NCI-H1930 (cell line): Measurements from ENCODE around the gene MAD2L2.

Experiments
- DNase-seq, 2 experiments: peaks; one replicate each; lab custom pipeline; 2025; lab: John Stamatoyannopoulos, UW

The MAD2L2 gene

DNA sequence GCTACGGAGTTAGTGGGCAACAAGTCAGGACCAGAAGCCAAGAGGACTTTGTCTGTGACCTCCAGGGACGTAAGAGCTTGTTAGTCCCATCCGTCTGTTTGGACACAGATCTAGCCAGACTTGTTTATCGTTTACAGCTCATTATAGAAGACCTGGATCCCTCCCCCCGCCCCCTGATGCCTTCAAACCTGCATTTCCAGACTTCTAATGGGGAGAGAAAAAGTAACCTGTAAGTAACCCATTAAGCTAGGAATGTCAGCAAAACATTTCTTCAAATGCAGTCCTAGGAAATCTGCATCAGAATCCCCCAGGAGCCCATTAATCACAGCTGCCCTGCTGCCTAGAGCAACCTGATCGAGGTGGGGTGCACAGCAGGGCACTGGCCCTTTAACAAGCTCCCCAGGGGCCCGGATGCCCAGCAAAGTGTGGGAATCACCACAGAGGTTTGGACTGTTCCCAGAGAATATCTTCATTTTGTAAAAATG, 1.4 kb upstream of the MAD2L2 start:
- no peak for DNase-seq

DNA sequence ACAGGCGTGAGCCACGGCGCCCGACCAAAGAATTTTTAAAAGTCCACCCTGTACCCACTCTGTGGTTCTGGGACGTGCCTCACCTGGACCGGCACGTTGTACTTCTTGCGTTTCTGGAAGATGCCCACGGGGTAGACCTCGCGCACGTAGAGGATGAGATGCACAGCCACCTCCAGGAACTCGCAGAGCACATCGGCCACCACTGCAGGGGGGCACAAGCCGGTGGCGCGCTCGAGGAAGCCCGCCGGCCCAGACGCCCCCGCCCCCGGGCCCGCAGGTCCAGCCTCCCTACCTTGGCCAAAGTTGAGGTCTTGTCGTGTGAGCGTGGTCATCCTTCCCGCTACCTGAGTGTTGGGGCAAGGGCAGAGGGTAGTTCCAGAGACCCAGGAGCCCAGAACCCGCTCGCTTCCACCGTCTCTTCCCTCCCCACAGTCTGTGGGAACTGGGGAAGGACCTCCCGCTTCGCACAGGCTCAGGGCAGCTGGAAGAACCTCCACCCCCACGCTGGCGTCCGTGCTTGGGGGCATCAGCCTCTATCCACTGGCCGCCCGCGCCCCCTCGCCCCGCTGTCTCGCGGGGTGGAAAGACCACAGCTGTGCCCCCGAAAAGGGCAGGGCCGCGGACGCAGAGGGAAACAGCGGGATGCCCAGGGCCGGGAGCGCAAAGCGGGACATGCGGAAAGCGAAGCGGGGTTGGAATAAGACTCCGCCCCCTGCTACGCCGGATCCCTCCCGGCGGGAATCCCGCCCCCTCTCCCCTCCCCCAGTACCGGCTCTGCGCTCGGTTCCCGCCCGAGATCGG, 478 bp downstream of the MAD2L2 start:
- DNase-seq = no peak

GRCh38 chr1:11678442-11678841, 2.5 kb downstream of the MAD2L2 start:
- no peak for DNase-seq

GRCh38 chr1:11676386-11677103, 4.4 kb downstream of the MAD2L2 start:
- DNase-seq = no peak

GRCh38 chr1:11675325-11675724, 5.6 kb downstream of the MAD2L2 start:
- DNase-seq = no peak

- no peak for DNase-seq
These were observed 6.5 kb downstream of the MAD2L2 start for GRCh38 chr1:11674488-11674887.

DNA sequence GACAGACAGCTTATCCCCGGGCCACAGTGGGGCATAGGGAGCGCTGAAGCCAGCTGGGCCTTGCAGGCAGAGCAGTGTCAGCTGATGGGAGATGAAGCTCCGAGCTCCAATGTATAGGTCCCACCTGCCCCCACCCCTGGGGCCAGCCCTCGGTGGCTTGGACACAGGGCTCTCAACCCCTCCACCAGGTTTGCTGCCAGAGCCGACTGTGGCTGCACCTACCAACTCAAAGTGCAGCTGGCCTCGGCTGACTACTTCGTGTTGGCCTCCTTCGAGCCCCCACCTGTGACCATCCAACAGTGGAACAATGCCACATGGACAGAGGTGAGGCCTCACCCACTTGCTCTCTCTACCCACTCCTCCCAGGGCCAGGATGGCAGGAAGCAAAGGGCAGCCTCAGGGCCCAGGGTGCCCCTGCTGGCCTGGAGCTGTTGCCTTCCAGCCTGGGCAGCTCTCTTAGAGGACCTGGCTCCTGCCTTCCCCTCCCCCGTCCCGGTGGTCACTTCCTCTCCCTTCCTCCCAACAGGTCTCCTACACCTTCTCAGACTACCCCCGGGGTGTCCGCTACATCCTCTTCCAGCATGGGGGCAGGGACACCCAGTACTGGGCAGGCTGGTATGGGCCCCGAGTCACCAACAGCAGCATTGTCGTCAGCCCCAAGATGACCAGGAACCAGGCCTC, 7.7 kb downstream of the MAD2L2 start:
- DNase-seq = no peak

GRCh38 chr1:11671544-11672286, 9.2 kb downstream of the MAD2L2 start:
- no peak for DNase-seq

GRCh38 chr1:11671205-11671543, 9.8 kb downstream of the MAD2L2 start:
- no peak for DNase-seq

GRCh38 chr1:11670747-11671146, 10.2 kb downstream of the MAD2L2 start:
- no peak for DNase-seq

DNA sequence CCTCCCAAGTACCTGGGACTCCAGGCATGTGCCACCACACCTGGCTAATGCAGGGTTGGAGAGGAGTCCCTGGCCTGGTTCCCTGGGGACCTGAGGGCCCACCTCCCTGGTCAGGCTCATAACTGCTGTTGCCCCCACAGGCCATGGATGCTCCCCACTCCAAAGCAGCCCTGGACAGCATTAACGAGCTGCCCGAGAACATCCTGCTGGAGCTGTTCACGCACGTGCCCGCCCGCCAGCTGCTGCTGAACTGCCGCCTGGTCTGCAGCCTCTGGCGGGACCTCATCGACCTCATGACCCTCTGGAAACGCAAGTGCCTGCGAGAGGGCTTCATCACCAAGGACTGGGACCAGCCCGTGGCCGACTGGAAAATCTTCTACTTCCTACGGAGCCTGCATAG, 12.4 kb downstream of the MAD2L2 start:
- no peak for DNase-seq

GRCh38 chr1:11664336-11665065, 16.4 kb downstream of the MAD2L2 start:
- no peak for DNase-seq

DNA sequence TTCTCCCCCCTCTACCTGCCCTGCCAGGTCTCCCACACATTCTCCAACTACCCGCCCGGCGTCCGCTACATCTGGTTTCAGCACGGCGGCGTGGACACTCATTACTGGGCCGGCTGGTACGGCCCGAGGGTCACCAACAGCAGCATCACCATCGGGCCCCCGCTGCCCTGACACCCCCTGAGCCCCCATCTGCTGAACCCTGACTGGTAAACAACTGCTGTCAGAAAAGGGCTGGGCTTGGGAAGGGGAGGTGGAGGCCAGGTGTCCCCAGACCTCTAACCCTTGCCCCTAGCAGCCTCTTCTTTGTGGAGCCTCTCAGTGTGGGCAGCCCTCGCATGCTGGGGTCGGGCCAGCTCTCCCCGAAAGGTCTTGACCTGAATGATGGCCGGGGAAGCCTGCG, 19.8 kb downstream of the MAD2L2 start:
- DNase-seq = no peak

DNA sequence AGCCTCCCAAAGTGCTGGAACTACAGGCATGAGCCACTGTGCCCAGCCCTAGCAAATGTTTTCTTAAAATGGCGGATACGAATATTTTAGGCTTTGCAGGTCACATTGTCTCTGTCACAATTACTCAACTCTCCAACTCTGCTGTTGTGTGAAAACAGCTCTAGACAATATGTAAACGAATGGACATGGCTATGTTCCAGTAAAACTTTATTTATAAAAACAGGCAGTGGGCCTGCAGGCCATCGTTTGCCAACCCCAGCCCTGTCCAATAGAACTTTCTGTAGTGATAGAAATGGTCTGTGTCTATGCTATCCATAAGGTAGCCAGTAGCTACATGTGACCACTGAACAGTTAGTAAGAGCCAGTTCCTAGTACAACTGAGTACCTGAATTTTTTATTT, 21.2 kb downstream of the MAD2L2 start:
- DNase-seq = no peak

GRCh38 chr1:11658542-11658941, 22.4 kb downstream of the MAD2L2 start:
- no peak for DNase-seq

DNA sequence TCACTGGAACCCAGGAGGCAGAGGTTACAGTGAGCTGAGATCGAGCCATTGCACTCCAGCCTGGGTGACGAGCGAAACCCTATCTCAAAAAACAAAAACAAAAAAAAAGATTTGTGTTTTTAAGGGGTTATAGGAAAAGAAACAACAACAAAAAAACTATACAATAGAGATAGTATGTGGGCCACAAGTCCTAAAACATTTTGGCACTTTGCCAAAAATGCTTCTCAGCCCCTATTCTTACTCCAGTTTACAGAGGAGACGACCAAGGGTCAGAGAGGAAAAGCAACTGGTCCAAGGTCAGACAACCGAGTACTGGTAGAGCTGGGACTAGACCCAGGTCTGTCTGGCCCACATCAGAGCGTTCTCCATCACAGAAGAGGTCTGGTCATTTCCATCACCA, 23.3 kb downstream of the MAD2L2 start:
- DNase-seq = no peak

- no peak for DNase-seq
These were observed 25.8 kb downstream of the MAD2L2 start for GRCh38 chr1:11654939-11655808.

GRCh38 chr1:11654137-11654938, 26.6 kb downstream of the MAD2L2 start, which contains the start of the genes FBXO2 and FBXO44:
TSS of gene FBXO2 (minus strand) at chr1:11654429. CDS start at chr1:11654340, 89 bp downstream.
TSS of gene FBXO44 (plus strand) at chr1:11654877. CDS start at chr1:11655836, 959 bp downstream.
- peak; percentile 36 to 47 for DNase-seq

GRCh38 chr1:11653861-11654136, 27.1 kb downstream of the MAD2L2 start:
- no peak for DNase-seq
